Neuron (in vitro differentiated cells): ENCODE data around the gene BPIFB4.

Experiments used
- H2AFZ ChIP-seq: one replicate; pipeline ENCODE4 v1.6.1; 2013; ENCODE audit warnings: low read depth, mild to moderate bottlenecking, inconsistent platforms, low read length, moderate library complexity
- H3K27me3 ChIP-seq: one replicate; pipeline ENCODE4 v1.6.1; 2013; ENCODE audit warnings: low read length; ENCODE audit not compliant: insufficient read depth
- H3K36me3 ChIP-seq: one replicate; pipeline ENCODE4 v1.6.1; 2013; ENCODE audit warnings: low read length; ENCODE audit not compliant: insufficient read depth
- H3K4me1 ChIP-seq: one replicate; pipeline ENCODE4 v1.6.1; 2013; ENCODE audit warnings: low read length; ENCODE audit not compliant: insufficient read depth
- H3K4me3 ChIP-seq: 2 replicates; pipeline ENCODE4 v1.5.1; 2013; ENCODE audit warnings: mild to moderate bottlenecking, low read length, moderate library complexity
- H3K9me3 ChIP-seq: one replicate; pipeline ENCODE4 v1.6.1; 2013; ENCODE audit warnings: low read length

BPIFB4 gene

DNA sequence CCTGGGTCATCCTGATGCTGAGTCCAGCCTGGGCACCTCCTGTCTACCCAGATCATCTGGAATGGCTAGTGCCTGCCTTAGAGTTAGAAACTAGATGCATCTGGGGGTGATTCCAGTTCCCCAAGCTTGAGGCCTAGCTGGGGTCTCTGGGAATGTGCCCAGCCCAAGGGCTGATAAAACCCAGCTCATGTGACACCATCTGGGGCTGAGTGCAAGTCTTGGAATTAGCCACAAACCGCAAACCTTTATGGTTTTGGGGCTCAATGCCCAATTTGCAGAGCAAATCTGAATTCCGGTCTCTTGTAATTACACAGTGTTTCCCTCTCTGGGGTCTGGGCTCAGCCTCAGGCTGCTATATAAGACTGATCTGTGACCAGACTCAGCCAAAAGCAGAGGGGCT lies at the start of gene BPIFB4:
BPIFB4 (plus strand) TSS at position 385 of the 400 bp plus-strand sequence. CDS start 1,884 bp downstream, outside the sequence.
- no peaks in the 10 kb centered on the region for H3K9me3 ChIP-seq
- H3K36me3 ChIP-seq, result no peaks in the 10 kb centered on the region
- no peak within 1 kb of the TSS for H3K4me3 ChIP-seq
- H2AFZ ChIP-seq, result no peak within 1 kb of the TSS
- no peaks in the 10 kb centered on the region for H3K27me3 ChIP-seq
- H3K4me1 ChIP-seq, result no peaks in the 10 kb centered on the region

DNA sequence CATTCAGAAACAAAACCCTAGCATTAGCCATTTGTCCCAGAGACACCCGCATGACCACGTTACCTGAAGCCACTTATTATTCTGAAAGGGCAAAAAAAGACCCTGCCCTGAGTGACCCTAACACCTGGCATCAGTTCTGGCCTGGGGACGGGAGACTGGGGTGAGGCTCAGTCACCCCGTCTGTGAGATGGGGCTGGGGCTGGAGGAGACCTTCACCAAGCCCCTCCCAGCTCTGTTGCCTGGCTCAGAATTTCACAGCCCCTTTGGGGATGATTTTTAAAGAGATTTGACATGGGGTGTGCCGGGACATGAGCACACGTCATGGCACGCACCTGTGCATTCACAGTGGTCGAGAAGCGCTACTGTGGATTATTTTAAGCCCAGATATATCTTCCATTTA lies 49.4 kb upstream of the BPIFB4 start:
- Histone ChIP-seq H3K36me3 (no peaks in the 10 kb centered on the region), H2AFZ (no peak overlapping the region), H3K27me3 (no peaks in the 10 kb centered on the region), H3K4me3 (no peak overlapping the region), H3K9me3 (no peaks in the 10 kb centered on the region), H3K4me1 (no peaks in the 10 kb centered on the region)

- Histone ChIP-seq H3K4me3 (no peak overlapping the region), H3K27me3 (no peaks in the 10 kb centered on the region), H3K9me3 (no peaks in the 10 kb centered on the region), H2AFZ (no peak overlapping the region), H3K36me3 (no peaks in the 10 kb centered on the region), H3K4me1 (no peaks in the 10 kb centered on the region)
Measured at GRCh38 chr20:33030569-33030968, 48.9 kb upstream of the BPIFB4 start.

DNA sequence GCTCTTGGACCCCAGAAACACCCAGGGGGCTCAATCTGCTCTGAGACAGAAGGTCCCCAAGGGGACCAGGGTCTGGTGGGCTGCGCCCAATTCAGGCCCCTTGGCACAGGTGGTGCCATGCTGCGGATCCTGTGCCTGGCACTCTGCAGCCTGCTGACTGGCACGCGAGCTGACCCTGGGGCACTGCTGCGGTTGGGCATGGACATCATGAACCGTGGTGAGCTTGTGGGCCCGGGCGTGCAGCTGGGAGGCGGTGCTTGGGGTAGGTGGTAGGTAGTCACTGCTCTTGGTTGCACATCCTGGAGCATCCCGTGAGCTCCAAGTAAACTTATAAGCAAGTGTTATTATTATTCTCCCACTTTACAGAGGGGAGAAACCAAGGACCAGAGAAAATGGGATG lies 47.9 kb upstream of the BPIFB4 start, which contains the start of gene BPIFB6:
BPIFB6 (plus strand) TSS at position 118 of the 400 bp plus-strand sequence; CDS start at position 118, 0 bp downstream.
- H3K9me3 ChIP-seq, result no peaks in the 10 kb centered on the region
- H3K4me3 ChIP-seq, result no peak within 1 kb of the TSS
- H2AFZ ChIP-seq, result no peak within 1 kb of the TSS
- H3K36me3 ChIP-seq, result no peaks in the 10 kb centered on the region
- H3K4me1 ChIP-seq, result no peaks in the 10 kb centered on the region
- H3K27me3 ChIP-seq, result no peaks in the 10 kb centered on the region

DNA sequence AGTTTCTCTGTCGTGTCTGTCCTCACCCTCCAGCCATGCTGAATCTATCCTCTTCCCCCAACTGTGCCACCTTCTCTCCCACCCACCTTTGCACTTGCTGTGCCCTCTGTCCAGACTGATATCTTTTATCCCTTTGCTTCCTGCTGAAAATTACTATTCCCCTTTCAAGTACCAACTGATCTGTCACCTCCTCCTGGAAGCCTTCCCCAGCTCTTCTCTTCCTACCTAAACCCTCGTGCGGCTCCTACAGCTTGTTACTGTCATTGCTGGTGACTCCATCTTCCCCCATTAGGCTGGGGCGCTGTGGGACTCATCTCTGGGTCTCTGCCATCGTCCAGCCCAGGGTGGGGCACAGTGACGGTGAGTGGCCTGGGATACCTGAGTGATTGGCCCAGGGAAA lies 46.9 kb upstream of the BPIFB4 start:
- H3K36me3 ChIP-seq, result no peaks in the 10 kb centered on the region
- H2AFZ ChIP-seq, result no peak overlapping the region
- H3K4me1 ChIP-seq, result no peaks in the 10 kb centered on the region
- H3K9me3 ChIP-seq, result no peaks in the 10 kb centered on the region
- no peak overlapping the region for H3K4me3 ChIP-seq
- no peaks in the 10 kb centered on the region for H3K27me3 ChIP-seq

GRCh38 chr20:33033381-33033780 lies 46.1 kb upstream of the BPIFB4 start:
- H3K36me3 ChIP-seq, result no peaks in the 10 kb centered on the region
- no peaks in the 10 kb centered on the region for H3K27me3 ChIP-seq
- H3K4me1 ChIP-seq, result no peaks in the 10 kb centered on the region
- no peak overlapping the region for H3K4me3 ChIP-seq
- H2AFZ ChIP-seq, result no peak overlapping the region
- H3K9me3 ChIP-seq, result no peaks in the 10 kb centered on the region

DNA sequence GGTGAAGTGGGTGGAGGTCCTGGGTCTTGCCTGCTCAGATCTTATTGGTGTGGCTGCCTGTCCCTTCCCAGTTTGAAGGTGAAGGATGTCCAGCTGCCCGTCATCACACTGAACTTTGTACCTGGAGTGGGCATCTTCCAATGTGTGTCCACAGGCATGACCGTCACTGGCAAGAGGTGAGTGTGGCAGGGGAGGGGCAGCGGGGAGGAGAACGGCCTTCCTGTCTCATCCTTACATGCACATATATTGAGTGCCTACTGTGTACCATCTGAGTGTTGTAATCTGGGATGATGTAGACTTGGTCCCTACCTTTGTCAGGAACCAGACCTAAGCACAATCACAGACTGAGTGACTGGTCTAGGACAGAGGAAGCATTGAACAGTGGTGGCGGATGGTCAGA lies 45.3 kb upstream of the BPIFB4 start:
- no peaks in the 10 kb centered on the region for H3K36me3 ChIP-seq
- H3K4me1 ChIP-seq, result no peaks in the 10 kb centered on the region
- no peaks in the 10 kb centered on the region for H3K9me3 ChIP-seq
- H2AFZ ChIP-seq, result no peak overlapping the region
- H3K4me3 ChIP-seq, result no peak overlapping the region
- H3K27me3 ChIP-seq, result no peaks in the 10 kb centered on the region

DNA sequence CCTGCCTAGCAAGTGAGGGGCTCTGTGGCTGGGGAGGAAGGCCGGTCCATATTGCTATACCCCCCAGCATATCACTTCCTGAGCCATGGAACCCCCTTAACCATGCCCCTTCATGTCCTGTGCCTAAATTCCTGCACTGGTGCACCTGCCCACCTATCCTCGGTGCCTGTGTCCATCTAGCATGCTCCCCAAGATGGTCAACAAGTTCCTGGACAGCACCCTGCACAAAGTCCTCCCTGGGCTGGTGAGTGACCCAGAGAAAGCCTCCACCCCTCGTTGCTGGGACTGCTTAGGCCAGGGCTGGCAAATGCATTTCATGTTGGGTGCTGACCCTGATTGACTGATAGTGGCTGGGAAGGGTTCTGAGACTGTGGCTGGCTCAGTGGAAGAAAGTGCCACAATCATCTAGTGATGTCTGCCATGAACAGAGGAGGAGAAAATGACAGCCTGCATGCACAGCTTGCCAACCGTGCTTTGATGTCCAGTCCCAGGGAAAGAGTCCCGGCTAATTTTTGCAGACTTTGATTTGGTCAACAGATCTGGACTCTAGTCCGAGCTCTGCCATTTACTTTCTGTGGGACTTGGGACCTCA lies 44.4 kb upstream of the BPIFB4 start:
- Histone ChIP-seq H3K27me3 (no peaks in the 10 kb centered on the region), H2AFZ (no peak overlapping the region), H3K36me3 (no peaks in the 10 kb centered on the region), H3K4me1 (no peaks in the 10 kb centered on the region), H3K9me3 (no peaks in the 10 kb centered on the region), H3K4me3 (no peak overlapping the region)

DNA sequence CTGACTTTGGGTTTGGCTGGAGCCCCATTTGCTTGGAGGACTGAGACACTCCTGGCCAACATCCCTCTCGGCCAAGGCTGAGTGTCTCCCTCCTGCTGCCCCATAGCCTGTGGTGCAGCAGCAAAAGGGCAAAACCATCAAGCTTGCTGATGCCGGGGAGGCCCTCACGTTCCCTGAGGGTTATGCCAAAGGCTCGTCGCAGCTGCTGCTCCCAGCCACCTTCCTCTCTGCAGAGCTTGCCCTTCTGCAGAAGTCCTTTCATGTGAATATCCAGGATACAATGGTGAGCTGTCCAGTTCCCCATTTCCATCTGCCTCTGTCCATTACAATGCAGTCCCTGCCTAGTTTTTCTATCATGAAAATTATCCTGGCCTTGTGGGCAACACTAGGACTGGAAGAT lies 42.0 kb upstream of the BPIFB4 start:
- Histone ChIP-seq H3K9me3 (no peaks in the 10 kb centered on the region), H3K4me1 (no peaks in the 10 kb centered on the region), H3K27me3 (no peaks in the 10 kb centered on the region), H3K36me3 (no peaks in the 10 kb centered on the region), H2AFZ (no peak overlapping the region), H3K4me3 (no peak overlapping the region)

DNA sequence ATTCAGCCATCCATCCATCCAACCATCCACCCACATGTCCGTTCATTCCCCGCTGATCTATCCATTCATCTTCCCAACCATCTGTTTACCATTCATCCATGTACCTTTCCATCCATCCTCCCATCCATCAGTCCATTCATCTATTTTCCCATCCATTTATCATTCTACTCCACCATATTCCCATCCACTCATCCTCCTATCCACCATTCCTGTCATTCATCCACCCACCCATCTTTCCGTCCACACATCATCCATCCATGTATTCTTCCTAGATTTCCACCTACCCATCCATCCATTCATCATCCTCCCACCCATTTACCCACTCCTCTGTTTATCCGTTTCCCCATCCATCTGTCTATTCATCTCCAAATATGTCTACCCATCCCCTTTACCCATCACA lies 41.2 kb upstream of the BPIFB4 start:
- H3K4me3 ChIP-seq, result no peak overlapping the region
- H3K9me3 ChIP-seq, result no peaks in the 10 kb centered on the region
- no peak overlapping the region for H2AFZ ChIP-seq
- no peaks in the 10 kb centered on the region for H3K36me3 ChIP-seq
- no peaks in the 10 kb centered on the region for H3K4me1 ChIP-seq
- no peaks in the 10 kb centered on the region for H3K27me3 ChIP-seq

GRCh38 chr20:33042430-33042829 lies 37.0 kb upstream of the BPIFB4 start:
- Histone ChIP-seq H3K36me3 (no peaks in the 10 kb centered on the region), H3K9me3 (peaks cover 2% of the 10 kb centered on the region), H3K27me3 (no peaks in the 10 kb centered on the region), H3K4me1 (no peaks in the 10 kb centered on the region), H3K4me3 (no peak overlapping the region), H2AFZ (no peak overlapping the region)

- H3K4me3 ChIP-seq, result no peak overlapping the region
- H3K9me3 ChIP-seq, result peaks cover 2% of the 10 kb centered on the region
- H3K27me3 ChIP-seq, result no peaks in the 10 kb centered on the region
- no peaks in the 10 kb centered on the region for H3K36me3 ChIP-seq
- H3K4me1 ChIP-seq, result no peaks in the 10 kb centered on the region
- no peak overlapping the region for H2AFZ ChIP-seq
Measured at GRCh38 chr20:33042983-33043730, 36.3 kb upstream of the BPIFB4 start.

GRCh38 chr20:33043731-33044181 lies 35.7 kb upstream of the BPIFB4 start:
- H3K9me3 ChIP-seq, result peaks cover 2% of the 10 kb centered on the region
- H3K27me3 ChIP-seq, result no peaks in the 10 kb centered on the region
- H3K36me3 ChIP-seq, result no peaks in the 10 kb centered on the region
- no peaks in the 10 kb centered on the region for H3K4me1 ChIP-seq
- H3K4me3 ChIP-seq, result no peak overlapping the region
- no peak overlapping the region for H2AFZ ChIP-seq
